Measurements from ENCODE around the gene TNFRSF6B.

TNFRSF6B gene

GRCh38 chr20:63739130-63740069 lies 42.9 kb downstream of the TNFRSF6B start, which contains the start of gene SLC2A4RG:
TSS of gene SLC2A4RG (plus strand) at chr20:63739776. CDS start at chr20:63739913, 137 bp downstream.
- no peak for DNase-seq (ENCODE audit: low read depth)

- DNase-seq (ENCODE audit: low read depth): no peak
Measured at GRCh38 chr20:63740070-63740626, 43.7 kb downstream of the TNFRSF6B start.

DNA sequence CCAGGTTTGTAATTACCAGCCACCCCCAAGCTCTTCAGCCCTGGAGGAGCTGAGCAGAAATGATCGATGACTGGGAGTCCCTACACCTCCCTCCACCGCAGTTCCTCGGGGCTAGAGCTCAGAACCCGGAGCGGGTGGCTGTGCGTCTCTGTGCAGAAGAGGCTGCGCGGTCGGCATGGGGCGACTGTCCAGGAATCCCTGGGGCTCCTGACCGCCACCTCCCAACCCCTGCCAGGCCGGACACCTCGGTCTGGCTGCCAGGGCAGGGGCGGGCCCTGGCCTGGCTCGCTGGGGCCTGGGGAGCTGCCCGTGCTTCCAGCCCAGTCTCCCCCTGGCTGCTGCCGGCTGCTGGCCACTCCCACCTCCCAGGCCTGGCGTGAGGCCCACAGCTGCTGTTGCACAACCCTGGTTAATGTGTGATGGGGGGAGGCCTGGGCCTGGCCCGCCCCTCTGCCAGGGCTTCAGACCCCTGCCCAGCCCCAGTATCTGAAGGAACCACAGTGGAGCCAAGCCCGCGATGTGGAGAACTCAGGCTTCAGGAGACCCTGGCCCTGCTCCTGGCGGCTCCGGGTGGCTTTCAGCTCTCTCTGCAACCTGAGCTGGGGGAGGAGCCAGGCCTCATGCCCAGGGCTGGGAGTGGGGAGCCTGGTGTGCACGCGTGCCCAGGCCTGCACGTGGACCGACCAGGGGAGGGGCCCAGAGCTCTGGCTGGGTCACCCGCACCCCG lies 44.3 kb downstream of the TNFRSF6B start:
- DNase-seq (ENCODE audit: low read depth): no peak

GRCh38 chr20:63741354-63741675 lies 44.9 kb downstream of the TNFRSF6B start:
- DNase-seq (ENCODE audit: low read depth): no peak

GRCh38 chr20:63741676-63742380 lies 45.4 kb downstream of the TNFRSF6B start:
- no peak for DNase-seq (ENCODE audit: low read depth)

DNA sequence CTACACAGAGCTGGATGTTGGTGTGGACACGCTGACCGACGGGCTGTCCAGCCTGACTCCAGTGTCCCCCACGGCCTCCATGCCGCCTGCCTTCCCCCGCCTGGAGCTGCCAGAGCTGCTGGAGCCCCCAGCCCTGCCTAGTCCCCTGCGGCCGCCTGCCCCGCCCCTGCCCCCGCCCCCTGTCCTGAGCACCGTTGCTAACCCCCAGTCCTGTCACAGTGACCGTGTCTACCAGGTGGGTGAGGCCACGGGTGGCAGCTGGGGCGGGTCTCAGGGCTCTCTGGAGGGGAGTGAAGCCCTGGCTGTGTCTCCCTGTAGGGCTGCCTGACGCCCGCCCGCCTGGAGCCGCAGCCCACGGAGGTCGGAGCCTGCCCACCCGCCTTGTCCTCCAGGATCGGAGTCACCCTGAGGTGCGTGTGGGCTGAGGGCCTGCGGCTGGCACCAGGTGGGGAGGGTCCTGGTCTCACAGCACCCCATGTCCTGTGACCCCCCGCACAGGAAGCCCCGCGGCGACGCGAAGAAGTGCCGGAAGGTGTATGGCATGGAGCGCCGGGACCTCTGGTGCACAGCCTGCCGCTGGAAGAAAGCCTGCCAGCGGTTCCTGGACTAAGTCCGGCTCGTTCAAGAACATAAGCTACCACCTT lies 46.1 kb downstream of the TNFRSF6B start:
- no peak for DNase-seq (ENCODE audit: low read depth)

- DNase-seq (ENCODE audit: low read depth): no peak
Measured at GRCh38 chr20:63743210-63743970, 46.9 kb downstream of the TNFRSF6B start.

- no peak for DNase-seq (ENCODE audit: low read depth)
Measured at GRCh38 chr20:63744158-63744557, 47.7 kb downstream of the TNFRSF6B start.

DNA sequence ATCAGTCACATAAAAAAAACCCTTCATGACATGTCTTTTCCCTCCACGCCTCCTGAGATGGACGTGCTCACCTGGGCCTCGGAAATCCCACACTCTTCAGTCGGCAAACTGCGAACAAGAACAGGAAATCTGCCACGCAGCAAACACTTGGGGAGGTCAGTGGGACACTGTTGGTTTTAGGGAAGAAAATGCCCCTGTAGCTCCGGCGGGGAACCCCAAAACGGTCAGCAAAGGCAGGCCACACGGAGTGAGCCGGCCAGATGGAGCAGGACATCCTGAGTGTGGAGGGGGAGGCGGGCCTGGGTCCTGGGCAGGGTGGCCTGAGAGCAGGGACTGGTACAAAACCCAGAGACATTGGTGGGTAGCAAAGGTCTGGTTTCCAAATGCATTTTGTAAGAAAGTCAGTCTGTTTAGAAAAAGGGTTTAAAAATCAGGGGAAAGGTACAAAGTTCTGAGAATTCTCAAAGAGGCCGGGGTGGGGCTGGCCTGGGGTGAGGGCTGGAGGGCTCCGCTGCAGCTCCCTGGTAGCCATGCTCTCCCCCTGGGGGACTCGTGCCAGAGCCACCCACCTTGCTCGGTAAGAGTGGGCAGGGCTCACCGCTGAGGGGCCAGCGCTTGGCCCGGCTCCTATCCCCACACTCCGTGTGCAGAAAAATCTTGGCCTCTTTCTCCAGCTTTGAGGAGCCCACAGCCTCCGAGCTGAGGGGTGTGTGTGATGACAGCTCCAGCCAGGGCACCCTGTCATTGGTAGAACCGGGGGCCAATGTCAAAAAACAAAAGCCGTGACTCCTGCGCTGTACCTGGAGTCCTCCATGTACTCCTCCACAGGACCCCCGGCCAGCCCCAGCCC lies 48.3 kb downstream of the TNFRSF6B start:
- no peak for DNase-seq (ENCODE audit: low read depth)

DNA sequence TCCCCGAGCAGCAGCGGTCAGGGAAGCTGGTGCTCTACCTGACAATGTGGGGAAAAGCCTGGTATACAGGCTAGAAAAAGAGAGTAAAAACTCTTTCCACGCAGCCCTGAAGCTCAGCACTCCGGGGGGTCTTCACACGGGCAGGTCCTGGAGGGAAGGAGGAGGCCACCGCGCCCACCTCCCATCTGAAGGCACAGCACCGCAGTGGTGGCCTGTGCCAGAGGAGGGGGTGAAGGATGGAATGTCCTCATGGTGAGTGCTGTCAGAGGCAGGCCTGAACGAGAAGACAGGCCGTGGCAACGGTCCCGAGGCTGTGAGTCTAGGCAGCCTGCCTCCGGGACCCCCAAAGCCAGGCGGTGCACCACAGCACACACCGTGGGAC lies 49.0 kb downstream of the TNFRSF6B start:
- DNase-seq (ENCODE audit: low read depth): no peak

DNA sequence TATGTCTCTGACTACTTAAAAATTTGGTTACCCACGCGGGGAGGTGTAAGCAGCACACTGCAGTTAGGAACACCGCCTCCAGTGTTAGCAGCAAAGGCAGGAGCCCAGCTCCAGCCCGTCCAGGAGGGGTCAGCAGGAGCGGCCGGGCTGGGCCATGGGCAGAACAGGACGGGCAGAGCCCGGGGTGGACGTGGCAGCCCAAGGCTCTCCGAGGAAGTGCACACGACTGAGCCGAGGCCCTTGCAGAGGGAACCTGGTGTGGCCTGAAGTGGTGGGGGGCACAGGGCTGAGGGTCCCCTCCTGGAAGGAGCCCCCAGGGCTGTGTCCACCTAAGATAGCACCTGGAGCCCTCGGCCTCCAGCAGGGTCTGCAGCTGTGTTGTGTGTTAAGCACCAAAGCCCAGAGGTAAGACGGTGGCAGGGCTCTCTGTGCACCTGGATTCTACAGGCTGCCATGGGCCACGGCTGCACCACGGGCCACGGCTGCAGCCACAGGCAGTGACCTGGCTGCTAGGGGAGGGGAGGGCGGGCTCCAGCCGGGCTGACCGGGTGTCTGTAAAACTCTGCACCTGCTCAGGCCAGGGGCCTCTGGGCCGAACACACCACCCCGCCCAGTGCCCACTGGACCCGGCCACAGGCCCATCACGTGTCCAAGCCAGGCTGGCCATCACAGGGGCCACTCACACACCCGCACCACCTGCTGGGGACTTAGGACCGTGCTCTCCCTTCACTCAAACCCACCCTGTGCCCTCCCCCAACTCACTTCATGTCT lies 49.7 kb downstream of the TNFRSF6B start:
- DNase-seq (ENCODE audit: low read depth): no peak

DNA sequence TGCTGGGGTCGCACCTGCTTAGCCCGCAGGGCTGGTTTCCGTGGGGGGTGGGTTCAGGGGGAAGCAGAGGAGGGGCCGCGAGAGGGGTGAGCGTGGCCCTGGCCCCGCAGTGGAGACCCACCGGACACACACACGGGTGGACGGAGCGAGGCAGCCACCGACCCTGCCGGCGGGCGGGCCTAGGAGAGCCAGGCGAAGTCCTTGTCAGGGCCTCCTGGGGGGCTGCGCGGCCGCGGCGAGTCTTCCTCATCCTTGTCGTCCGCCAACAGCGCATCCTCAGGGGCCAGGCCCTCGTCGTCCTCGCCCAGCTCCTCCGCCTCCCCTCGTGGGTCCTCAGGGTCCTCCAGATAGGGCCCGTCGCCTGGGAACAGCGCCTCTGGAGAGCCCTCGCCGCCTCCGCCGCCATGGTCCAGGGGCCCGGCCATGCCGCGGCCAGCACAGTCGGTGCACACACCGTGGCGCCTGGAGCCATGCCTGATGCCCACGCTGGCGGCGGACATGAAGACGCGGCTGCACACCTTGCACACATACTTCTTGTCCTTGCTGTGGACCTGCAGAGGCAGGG lies 50.4 kb downstream of the TNFRSF6B start:
- DNase-seq (ENCODE audit: low read depth): no peak

DNA sequence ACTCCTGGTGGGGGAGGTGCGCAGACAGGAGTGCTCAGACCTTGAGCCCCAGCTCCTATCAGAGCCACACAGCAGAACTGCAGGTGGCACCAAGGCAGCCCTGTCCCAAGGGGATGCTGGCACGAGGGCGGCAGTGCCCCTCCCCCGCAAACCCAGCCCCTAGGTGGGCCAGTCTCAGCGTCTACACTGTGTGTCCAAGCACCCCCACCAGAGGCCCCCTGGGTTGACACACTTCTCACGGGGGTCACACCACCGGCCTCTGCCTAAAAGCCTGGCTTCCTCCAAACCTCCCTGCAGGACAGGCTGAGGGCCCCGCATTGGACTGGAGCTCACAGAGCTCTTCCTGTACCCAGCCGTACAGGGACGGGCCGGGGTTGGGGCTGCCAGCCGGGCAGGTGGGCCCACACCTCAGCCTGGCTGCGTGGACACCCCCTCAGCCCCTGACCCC lies 51.2 kb downstream of the TNFRSF6B start:
- DNase-seq (ENCODE audit: low read depth): no peak
